ENCODE results near the gene BRAF. TPM values are rescaled to one million over a fixed set of nuclear protein-coding genes. Genes with fewer than 3 reads are reported as not detected.
"Not testable (repeated sequence)": the region's sequence is repeated elsewhere in the genome, so short reads cannot be mapped to it uniquely, and the experiment has no call there.

The BRAF gene
- 13.2 and 35.9 TPM in 2 replicates for total RNA-seq

DNA sequence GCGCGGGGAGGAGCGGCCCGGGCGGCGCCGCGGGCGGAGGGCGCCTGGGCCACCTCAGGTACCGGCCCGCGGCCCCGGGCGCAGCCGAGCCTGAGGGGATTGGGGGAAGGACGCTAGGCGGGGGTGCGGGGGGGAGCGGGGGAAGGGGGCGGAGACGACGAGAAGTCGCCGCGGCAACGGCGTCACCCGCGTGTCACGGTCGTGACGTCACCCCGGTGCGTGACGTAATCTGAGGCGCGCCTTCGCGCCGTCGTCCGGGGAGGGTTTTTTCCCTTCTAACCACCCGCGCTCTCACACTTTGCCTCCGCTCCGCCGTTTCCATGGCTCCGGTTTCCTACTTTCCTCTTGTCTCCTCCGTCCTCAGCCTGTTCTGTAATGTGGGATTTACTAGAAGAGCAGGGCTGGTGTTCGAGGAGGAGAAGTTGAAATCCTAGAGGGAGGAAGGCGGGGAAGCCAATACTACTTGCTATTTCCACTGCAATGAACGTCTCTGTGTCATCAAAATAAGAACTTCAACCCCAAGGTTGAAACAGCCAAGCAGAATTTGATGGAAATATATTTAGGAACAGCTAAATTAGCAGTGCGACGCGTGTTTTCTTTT, at the start of gene BRAF:
Gene BRAF, minus strand, starts transcription at position 109 of the 601 bp plus-strand sequence. CDS start 226 bp downstream, outside the sequence.
- peak; percentile 65 for DNase-seq (ENCODE audit: low read depth)

DNA sequence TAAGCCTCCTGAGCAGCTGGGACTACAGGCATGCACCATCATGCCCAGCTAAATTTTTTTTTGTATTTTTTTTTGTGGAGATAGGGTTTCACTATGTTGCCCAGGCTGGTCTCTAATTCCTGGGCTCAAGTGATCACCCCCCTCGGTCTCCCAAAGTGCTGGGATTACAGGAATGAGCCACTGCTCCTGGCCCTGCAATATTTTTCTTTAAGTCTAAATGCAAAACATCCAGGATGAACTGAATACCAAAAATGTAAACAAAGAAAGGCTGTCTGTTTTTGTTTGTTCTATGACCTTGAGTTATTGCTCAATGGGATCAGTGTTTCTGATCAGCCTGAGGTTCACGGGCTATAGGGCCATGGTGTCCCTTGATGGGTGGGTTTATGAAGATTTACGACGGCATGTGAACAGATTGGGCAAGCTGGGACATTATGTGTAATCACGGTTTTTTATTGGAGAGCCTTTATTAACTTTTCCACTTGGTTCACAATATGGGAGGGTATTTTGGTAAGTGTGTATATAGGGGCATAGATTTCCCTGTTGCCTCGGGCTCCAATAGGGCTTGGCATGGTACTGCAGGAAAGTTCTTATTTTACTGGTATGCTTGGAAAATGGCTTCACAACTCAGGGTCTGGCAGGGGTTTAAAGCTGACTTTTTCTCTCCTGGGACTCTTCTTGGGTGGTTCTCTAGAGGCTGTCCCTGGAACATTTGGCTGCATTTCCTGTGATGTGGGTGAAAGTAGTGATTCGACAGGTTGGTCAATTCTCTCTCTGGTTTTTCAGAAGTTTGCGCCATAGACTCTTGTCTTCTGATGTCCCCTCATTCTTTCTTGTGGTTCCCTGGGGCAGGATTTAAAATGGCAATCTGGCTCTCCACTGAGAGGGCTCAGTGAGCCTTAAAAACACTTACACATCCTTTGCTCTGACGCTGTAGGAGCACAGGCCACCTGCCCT, 48.4 kb upstream of the BRAF start:
- peak; percentile 20 for DNase-seq (ENCODE audit: low read depth)

DNA sequence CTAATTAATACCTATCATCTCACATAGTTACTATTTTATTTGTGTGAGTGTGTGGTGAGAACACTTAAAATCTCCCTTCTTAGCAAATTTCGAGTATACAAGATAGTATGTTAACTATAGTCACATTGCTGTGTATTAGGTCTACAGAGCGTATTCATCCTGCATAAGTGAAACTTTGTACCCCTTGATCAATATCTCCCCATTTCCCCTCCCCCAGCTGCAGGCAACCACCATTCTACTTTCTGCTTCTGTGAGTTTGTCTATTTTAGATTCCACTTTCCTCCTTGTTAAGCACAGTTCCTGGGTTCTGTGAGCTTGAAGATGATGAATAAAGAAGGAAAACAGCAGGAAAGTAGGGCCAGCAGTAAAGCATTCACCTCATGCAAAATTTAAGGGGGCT, 47.6 kb upstream of the BRAF start:
- DNase-seq (ENCODE audit: low read depth): no peak

DNA sequence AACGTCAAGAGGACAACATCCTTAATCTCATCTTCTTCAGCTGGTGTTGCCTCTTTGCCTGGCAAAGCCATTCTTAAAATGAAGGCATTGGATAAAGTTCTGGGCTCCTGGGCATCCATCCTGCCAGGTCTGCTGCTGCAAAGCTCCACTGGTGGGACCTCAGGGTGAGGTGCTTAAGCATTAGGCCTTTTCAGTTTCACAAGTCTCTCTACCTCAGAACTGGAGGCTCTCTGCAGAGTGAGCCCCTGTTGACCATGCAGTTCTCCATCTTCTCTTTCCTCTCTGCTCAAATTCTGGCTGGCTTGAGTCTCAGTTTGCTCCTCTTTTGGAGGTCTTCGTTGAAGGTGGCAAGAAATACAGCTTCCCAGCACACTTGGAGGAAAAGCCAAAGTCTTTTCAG, 42.7 kb upstream of the BRAF start:
- no peak for DNase-seq (ENCODE audit: low read depth)

DNA sequence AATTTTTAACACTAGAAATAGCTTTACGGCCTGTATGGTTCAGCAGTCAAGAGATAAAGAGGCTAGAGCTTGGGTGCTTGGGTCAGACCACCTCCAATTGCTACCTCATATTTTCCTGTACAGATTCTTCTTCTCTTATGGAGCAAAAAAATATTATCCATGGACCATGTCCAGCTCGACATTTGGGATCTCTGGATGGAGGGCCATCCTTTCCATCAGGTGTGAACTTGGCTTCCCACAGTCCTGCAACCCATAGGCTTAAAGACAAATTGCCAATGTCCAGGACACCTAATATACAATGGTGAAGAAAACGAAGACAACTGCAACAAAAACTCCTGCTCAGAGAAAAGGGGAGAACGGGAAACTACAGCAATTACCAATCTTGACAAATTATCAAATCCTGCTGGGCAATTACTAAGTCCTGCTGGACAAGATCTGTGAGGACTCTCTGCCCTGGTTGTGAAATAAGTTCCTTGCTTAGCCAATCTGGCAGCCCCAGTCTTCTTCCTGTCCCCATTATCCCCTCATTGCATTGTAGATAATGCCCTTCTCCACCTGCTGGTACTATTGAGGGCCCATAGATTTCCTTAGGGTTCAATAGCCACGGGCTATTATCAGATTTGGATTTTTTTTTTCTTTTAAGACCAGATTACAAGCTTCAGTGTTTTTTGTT, 42.0 kb upstream of the BRAF start:
- DNase-seq (ENCODE audit: low read depth): no peak

DNA sequence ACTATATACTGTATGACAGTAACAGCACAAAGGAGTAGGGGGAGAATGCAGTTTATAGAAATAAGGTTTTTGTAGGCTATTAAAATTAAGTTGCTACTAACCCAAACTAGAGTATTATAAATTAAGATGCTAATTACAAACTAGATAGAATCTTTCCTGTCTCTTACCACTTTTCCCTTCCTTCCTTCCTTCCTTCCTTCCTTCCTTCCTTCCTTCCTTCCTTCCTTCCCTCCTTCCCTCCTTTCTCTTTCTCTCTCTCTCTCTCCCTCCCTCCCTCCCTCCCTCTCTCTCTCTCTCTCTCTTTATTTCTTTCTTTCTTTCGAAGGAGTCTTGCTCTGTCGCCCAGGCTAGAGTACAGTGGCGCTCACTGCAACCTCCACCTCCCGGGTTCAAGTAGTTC, 36.4 kb upstream of the BRAF start:
- no peak for DNase-seq (ENCODE audit: low read depth)

DNA sequence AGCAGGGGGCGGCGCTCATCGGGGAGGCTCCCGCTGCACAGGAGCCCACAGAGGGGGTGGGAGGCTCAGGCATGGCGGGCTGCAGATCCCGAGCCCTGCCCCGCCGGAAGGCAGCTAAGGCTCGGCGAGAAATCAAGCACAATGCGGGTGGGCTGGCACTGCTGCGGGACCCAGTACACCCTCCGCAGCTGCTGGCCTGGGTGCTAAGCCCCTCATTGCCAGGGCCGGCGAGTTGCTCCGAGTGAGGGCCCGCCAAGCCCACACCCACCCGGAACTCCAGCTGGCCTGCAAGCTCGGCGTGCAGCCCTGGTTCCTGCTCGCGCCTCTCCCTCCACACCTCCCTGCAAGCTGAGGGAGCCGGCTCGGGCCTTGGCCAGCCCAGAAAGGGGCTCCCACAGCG, 32.3 kb upstream of the BRAF start:
- DNase-seq (ENCODE audit: low read depth): not testable (repeated sequence)

DNA sequence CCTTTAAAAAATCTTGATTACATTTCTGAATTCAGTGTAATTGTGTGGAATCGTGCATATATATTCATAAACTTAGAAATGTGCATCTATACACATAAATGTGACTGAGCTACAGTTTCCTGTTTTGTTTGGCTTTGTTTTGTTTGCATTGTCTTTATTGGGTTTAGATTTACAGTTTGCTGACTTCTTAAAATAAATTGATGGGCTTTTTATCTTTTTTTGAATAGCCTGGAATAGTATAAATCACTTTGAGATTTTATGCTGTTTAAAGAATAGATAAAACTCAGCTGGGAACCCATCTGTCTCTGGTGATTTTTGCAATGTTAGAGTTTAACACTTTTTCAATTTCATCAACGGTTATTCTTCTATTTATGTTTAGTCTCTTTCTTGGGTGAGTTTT, 21.2 kb upstream of the BRAF start:
- no peak for DNase-seq (ENCODE audit: low read depth)

DNA sequence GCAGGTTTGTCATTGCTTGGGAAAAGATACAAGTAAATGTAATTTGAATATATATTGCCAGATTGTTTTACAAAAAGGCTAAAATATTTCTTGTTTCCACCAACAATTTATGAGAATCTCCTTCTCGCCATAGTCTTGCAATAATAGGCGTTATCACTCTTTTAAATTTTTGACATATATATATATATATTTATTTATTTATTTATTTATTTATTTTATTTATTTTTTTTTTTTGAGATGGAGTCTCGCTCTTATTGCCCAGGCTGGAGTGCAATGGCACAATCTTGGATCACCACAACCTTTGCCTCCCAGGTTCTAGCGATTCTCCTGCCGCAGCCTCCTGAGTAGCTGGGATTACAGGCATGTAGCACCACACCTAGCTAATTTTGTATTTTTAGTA, 17.5 kb upstream of the BRAF start:
- DNase-seq (ENCODE audit: low read depth): not testable (repeated sequence)

DNA sequence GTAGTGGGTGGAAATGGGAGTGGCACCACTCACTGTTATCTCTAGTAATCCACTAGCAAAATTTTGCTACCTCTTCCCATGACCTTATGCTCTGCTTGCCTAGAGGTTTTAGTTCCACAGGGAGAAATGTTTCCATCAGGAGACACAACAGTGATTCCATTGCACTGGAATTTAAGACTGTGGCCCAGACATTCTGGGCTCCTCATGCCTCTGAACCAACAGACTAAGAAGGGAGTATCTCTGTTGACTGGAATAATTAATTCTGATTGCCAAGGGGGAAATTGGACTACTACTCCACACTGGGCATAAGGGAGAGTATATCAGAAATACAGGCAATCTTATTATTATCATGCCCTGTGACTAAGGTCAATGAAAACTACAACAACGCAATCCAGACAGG, 16.2 kb upstream of the BRAF start:
- DNase-seq (ENCODE audit: low read depth): peak; percentile 54

DNA sequence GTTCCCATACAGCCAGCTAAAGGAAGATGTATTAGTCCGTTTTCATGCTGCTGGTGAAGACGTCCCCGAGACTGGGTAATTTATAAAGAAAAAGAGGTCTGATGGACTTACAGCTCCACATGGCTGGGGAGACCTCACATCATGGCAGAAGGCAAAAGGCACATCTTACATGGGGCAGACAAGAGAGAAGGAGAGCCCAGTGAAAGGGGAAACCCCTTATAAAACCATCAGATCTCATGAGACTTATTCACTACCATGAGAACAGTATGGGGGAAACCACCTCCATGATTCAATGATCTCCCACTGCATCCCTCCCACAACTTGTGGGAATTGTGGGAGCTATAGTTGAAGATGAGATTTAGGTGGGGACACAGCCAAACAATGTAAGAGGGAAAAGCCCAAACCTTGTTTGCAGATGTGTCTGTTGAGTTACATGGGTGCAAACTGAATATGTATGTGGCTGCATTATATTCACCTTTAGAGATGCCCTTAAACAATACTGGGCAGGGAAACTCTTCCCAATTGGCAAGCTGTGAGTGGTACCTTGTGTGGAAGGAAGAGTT, 13.1 kb upstream of the BRAF start:
- no peak for DNase-seq (ENCODE audit: low read depth)

DNA sequence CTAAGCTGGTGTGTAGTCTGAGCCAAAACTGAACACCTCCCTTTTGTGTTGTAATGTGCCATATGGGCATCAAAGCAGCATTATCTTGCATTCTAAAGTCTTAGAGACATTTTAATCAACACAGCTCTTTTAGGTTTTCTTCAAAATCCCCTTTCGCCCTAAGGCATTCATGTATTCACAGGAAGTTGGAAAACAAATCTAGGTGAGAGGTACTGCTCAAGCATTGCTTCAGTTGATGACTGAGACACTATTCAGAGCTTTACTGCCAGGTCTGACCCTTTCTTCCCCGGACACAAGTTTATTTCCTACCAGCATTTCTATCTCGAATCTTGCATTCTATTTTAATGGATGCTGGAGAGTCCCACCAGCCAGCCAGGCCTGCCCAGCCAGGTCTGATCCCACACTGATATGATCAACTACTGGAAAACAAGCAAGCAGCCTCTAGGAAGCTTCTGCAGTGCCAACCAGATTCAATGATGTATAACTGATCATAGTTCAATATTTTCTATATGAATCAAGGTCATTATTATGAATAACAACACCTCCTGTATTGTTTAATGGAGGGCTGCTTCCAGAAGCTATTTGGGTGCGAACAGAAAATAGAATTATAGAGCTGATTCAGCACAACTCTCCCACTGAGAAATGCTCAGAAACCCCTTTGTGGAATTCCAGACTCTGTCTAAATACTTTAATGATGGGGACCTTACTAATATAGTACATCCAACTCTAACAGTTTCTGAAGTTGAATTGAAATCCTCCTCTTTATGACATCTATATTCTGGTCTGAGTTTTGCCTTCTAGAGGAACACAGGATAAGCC, 4.0 kb upstream of the BRAF start:
- DNase-seq (ENCODE audit: low read depth): no peak

DNA sequence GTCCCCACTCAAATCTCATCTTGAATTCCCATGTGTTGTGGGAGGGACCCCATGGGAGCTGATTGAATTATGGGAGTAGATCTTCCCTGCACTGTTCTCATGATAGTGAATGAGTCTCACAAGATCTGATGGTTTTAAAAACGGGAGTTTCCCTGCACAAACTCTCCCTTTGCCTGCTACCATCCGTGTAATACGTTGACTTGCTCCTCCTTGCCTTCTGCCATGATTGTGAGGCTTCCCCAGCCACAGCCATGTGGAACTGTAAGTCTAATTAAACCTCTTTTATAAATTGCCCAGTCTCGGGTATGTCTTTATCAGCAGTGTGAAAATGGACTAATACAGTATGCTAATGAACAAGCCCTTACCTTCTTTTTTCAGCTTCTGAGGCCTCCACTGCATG, 3.2 kb upstream of the BRAF start:
- DNase-seq (ENCODE audit: low read depth): not testable (repeated sequence)

DNA sequence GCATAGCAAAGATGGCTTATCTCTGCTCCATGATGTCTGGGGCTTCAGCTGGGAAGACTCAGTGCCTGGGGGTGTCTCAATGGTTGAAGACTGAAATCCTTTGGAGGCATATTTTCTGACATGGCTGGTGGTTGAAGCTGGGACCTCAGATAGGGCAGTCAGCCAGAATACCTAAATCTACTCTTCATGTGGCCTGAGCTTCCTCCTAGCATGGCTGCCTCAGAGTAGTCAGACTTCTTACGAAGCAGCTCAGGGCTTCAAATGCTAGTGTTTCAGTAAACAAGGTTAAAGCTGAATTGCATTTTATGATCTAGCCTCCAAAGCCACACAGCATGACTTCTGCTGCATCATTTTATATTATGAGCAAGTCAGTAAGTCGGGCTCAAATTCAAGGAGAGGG, 2.6 kb upstream of the BRAF start:
- no peak for DNase-seq (ENCODE audit: low read depth)

DNA sequence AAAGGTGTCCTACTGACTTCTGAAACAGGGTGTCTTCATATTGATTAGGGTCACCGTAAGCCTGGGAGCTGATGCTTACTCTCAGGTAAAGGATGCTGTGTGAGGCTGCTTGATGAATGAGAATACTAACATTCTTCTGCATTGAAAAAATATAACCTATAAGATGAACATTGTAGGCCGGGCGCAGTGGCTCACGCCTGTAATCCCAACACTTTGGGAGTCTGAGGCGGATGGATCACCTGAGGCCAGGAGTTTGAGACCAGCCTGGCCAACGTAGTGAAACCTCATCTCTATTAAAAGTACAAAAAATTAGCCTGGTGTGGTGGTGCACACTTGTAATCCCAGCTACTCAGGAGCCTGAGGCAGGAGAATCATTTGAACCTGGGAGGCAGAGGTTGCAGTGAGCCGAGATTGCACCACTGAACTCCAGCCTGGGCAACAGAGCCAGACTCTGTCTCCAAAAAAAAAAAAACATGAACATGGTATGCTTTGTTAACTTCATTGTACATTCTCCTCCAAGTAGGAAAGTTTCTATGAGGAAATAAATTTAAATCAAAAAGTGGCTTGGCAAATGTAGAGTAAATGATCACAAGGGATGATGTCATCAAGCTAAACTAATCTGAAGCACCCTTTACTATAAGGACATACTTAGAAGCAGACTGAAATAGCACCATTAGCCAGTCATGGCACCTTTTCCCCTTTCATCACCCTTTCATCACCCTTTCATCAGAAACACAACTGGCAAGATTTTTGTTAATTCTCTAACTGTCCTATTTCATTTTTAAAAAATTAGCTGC, 1.5 kb upstream of the BRAF start:
- DNase-seq (ENCODE audit: low read depth): no peak

DNA sequence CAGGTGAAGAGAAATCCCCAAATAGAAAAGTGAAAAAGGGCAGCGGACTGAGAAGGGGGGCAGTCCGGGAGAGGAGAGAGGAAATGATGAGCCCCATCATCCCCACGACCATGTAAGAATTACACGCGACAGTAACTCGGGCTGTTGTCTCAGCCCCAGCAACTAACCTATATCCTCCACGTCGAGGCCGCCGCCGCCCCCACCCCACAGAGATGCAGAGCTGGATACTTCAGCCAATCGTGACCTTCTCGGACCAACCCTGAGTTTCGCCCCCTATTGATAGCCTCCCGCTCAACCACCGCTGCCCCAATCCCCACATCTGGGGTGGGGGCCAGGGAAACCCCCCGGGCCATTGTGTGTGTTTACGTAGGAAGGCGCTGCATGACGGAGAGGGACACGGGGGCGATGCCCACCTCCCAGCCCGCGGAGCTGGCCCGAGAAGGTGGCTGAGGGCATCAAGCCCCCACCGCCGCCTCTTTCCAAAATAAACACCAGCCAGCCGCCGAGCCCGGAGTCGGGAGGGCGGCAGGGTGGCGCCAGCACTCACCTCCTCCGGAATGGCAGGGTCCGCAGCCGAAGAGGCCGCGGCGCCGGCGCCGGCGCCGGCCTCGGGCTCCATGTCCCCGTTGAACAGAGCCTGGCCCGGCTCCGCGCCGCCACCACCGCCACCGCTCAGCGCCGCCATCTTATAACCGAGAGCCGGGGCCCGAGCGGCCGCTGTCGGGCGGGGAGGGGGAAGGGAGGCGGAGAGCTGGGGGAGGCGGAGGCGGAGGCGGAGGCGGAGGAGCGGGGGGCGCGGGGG, 509 bp downstream of the BRAF start:
- DNase-seq (ENCODE audit: low read depth): peak; percentile 23

DNA sequence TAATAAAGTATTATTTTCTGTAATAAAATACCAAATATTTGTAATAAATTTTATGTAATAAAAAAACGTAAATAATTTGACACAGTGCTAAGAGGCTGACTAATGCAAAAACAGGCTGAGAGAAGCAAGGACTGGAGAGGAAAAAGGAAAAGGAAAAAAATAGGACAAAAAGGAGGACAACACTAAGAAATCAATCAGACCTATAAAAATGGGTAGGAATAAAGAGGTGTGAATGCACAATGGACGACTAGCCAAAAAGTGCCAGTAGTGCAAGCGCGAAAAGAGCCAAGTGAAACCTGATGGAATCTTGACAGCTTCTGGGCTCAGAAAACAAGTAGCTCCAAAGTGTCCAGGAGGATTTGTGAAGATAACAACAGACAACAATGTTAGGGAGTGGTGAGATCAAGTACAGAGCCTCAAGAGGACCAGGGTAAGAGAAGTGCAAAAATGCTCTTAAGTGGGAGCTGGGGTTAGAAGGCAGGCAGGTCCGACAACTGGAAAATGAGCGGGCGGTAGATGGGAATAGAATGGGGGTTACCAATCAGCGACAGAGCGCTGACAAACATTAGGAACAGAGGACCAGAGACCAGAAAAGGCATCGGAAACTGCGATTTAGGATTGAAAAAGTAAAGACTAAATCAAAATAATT, 1.2 kb downstream of the BRAF start:
- DNase-seq (ENCODE audit: low read depth): peak; percentile 16

DNA sequence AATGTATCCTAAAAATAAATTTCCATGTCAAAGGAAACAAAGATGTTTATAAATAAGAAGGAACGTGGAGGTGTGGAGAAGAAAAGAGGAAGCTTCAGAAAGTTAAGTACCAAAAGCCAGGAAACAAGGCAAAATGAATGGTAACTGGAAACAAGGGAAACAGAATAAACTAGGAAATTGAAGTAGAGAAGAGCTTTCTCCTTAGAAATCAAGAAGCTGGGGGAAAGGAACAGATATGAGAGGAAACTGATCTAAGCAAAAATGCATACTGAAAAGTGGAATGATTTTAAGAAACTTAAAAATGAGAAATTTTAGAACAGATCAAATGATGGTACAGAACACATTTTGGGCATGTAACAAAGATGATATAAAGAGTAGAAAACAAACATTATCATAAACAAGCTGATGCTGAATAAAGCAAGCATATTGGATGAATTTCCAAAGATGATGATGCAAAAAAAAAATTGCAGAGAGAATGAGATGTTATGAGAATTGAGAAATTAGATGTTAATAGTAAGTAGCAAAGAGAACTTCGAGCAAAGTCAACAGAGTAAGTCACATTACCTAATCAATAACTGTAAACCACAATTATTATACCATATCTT, 1.9 kb downstream of the BRAF start:
- DNase-seq (ENCODE audit: low read depth): no peak

DNA sequence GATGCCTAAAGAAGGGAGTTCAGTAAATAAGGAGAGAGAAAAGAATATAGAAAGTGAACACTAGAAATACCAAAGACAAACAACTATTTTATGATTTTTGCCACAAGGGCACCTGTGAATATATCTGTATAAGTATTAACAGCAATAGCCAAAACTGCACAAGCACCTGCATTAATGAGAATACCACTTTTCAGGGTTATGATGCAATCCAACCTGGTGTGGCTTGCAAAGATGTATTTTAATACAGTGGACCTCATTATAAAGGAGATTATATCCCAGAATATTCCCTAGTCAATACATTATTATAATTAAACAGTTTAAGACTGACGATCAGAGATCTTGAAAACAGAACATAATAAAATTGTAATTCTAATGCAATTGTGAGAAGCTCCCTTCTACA, 4.0 kb downstream of the BRAF start:
- no peak for DNase-seq (ENCODE audit: low read depth)

Data from renal cortical epithelial cell (primary cell).